Measurements from ENCODE around the gene PBRM1. TPM values are rescaled to one million over a fixed set of nuclear protein-coding genes. Genes with fewer than 3 reads are reported as not detected.
A peak's percentile ranks its signal among the peaks of the same experiment; 100 is the strongest.
"Not testable (repeated sequence)": the region's sequence is repeated elsewhere in the genome, so short reads cannot be mapped to it uniquely, and the experiment has no call there.

Gene PBRM1
- 10 to 100 TPM; 51.6 to 78.7 (median 74.0) TPM for total RNA-seq

DNA sequence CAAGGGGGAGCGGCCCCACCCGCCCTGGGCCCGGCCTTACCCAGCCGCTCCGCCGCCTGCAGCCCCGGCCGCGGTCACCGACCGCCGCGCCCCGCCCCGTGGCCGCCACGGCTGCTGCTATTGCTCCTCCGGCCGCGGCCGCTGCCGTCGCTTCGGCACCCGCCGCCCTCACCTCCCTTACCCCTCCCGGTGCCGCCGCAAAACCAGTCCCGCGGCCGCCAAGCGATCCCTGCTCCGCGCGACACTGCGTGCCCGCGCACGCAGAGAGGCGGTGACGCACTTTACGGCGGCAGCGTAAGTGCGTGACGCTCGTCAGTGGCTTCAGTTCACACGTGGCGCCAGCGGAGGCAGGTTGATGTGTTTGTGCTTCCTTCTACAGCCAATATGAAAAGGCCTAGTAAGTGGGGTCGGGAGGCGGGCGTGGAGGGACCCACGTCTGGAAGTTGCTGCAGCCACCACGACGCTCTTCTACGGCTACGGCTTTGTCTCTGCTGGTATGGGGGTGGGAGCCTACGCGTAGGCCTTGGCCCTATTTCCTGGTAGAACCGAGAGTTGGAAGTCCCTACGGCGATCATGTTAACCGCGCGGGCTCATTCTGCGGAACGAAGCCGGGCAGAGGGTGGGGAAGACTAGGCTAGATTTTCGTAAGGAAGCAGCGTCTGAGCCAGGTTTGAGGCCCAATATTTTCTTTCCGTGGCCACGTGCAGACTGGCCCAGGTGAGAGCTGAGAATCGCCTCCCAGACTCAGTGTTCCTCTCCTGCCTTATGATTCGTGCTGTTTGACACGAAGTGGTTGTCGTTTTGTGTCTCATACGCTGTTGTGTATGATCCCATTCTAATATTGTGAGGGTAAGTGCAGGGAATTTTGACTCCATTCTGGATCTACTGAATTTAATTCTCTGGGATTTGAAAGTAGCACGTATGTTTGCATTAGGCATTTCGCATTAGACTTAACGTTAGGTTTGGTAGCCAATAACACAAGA, at the start of gene PBRM1, which contains the start of gene GNL3:
PBRM1 (minus strand) TSS at position 205 of the 983 bp plus-strand sequence.
GNL3 (plus strand) TSS at position 324 of the 983 bp plus-strand sequence; CDS start at position 385, 61 bp downstream.
- 0 to 1% methylated on average over 48 to 76 of the region's 82 CpGs for WGBS, 2 donors
- peak within 1 kb of the TSS; percentile 67 for H3K4me3 ChIP-seq (ENCODE audit: low read depth, poor library complexity, severe bottlenecking)
- intact Hi-C loops (cut with DNase I; ENCODE audit: low total_unique reads): loop anchor here (2.0 to 10.0 kb wide), 2 partner anchors 51 to 231 kb away; partner anchors contain the start of genes NISCH and TNNC1
- TF ChIP-seq, protein P1, sequence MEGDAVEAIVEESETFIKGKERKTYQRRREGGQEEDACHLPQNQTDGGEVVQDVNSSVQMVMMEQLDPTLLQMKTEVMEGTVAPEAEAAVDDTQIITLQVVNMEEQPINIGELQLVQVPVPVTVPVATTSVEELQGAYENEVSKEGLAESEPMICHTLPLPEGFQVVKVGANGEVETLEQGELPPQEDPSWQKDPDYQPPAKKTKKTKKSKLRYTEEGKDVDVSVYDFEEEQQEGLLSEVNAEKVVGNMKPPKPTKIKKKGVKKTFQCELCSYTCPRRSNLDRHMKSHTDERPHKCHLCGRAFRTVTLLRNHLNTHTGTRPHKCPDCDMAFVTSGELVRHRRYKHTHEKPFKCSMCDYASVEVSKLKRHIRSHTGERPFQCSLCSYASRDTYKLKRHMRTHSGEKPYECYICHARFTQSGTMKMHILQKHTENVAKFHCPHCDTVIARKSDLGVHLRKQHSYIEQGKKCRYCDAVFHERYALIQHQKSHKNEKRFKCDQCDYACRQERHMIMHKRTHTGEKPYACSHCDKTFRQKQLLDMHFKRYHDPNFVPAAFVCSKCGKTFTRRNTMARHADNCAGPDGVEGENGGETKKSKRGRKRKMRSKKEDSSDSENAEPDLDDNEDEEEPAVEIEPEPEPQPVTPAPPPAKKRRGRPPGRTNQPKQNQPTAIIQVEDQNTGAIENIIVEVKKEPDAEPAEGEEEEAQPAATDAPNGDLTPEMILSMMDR (IDR thresholded peaks at IDR 0.05): no peak
- no peak for TF ChIP-seq POLR2A (IDR thresholded peaks at IDR 0.05)
- peak; percentile 91 to 98 for DNase-seq (ENCODE audit: low spot score in 2 of 2)

DNA sequence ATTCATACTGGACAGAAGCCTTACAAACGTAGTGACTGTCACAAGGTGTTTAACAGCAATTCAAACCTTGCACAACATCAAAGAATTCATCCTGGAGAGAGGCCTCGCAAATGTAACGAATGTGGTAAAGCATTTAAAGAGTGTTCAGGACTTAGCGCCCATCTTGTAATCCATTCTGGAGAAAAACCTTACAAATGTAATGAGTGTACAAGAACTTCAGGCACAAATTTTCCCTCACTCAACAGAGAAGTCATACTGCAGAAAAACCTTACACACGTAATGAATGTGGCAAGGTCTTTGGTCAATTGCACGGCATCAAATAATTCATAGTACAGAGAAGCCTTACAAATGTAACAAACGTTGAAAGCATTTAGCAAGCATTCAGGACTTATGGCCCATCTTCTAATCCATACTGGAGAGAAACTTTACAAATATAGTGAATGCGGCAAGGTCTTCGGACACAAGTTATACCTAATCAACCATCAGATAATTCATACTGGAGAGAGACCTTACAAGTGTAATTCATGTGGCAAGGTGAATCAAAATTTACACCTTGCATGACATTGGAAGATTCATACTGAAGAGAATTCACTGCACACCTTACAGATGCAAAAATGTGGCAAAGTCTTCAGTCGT, 47.7 kb upstream of the PBRM1 start:
- intact Hi-C loops (cut with DNase I; ENCODE audit: low total_unique reads): no loop called here
- DNase-seq (ENCODE audit: low spot score in 2 of 2): no peak
- no peak overlapping the region for H3K4me3 ChIP-seq (ENCODE audit: low read depth, poor library complexity, severe bottlenecking)
- TF ChIP-seq, protein P1 (IDR thresholded peaks at IDR 0.05): no peak
- no peak for TF ChIP-seq POLR2A (IDR thresholded peaks at IDR 0.05)
- 95 to 97% methylated on average over 10 of the region's 10 CpGs for WGBS, 2 donors

DNA sequence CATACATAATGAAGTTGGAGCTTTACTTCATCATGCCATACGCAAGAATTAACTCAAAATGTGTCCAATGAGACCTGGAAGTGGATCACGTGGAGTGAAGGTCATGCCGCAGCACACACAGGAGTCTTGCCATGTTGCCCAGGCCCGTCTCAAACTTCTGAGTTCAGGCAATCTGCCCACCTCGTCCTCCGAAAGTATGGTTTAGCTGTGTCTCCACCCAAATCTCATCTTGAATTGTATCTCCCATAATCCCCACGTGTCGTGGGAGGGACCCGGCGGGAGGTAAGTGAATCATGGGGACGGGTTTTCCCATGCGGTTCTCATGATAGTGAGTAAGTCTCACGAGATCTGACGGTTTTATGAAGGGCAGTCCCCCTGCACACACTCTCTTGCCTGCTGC, 45.9 kb upstream of the PBRM1 start:
- H3K4me3 ChIP-seq (ENCODE audit: low read depth, poor library complexity, severe bottlenecking): no peak overlapping the region
- whole genome bisulfite sequencing, 2 donors: 93 to 97% methylated on average over 14 of the region's 14 CpGs
- no peak for DNase-seq (ENCODE audit: low spot score in 2 of 2)
- intact Hi-C loops (cut with DNase I; ENCODE audit: low total_unique reads): no loop called here
- no peak for TF ChIP-seq POLR2A (IDR thresholded peaks at IDR 0.05)
- TF ChIP-seq, protein P1 (IDR thresholded peaks at IDR 0.05): no peak

DNA sequence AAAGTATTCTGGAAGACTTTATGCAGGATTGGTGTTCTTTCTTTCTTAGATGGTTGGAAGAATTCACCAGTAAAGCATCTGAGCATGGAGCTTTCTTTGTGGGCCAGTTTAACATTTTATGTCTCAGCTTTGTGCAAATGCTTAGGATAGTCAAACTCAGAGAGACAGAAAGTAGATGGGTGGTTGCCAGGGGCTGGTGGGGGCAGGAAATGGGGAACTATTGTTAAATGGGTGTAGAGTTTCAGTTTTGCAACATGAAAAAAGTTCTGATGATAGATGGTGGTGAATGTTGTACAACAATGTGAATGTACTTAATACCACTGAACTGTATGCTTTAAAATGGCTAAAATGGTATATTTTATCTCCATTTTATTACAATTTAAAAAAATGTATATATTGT, 45.0 kb upstream of the PBRM1 start:
- no peak for TF ChIP-seq POLR2A (IDR thresholded peaks at IDR 0.05)
- TF ChIP-seq, protein P1 (IDR thresholded peaks at IDR 0.05): no peak
- H3K4me3 ChIP-seq (ENCODE audit: low read depth, poor library complexity, severe bottlenecking): no peak overlapping the region
- DNase-seq (ENCODE audit: low spot score in 2 of 2): no peak
- intact Hi-C loops (cut with DNase I; ENCODE audit: low total_unique reads): no loop called here

DNA sequence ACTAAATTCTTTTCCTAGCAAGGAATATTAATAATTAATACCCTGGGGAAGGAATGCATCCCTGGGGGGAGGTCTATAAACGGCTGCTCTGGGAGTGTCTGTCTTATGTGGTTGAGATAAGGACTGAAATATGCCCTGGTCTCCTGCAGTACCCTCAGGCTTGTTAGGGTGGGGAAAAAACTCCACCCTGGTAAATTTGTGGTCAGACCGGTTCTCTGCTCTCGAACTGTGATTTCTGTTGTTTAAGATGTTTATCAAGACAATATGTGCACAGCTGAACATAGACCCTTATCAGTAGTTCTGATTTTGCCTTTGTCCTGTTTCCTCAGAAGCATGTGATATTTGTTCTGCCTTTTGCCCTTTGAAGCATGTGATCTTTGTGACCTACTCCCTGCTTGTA, 43.0 kb upstream of the PBRM1 start:
- intact Hi-C loops (cut with DNase I; ENCODE audit: low total_unique reads); H3K4me3 ChIP-seq (ENCODE audit: low read depth, poor library complexity, severe bottlenecking); DNase-seq (ENCODE audit: low spot score in 2 of 2): not testable (repeated sequence)
- 56 to 58% methylated on average over 3 of the region's 3 CpGs for WGBS, 2 donors

DNA sequence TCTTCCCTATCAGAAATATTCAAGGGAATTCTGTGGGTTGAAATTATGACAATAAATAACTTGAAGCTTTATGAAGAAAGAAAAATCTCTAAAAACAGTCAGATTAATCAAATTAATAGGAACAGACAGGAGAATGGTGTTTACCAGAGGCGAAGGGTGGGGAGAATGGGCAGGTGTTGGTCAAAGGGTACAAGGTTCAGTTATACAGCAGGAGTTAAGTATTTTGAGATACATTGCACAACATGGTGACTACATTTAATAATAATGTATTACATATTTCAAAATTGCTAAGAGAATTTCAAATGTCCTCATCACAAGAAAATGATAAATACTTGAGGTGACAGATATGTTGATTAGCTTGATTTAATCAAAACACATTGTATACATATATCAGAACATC, 38.8 kb upstream of the PBRM1 start:
- intact Hi-C loops (cut with DNase I; ENCODE audit: low total_unique reads): no loop called here
- DNase-seq (ENCODE audit: low spot score in 2 of 2): no peak
- no peak for TF ChIP-seq POLR2A (IDR thresholded peaks at IDR 0.05)
- TF ChIP-seq, protein P1 (IDR thresholded peaks at IDR 0.05): no peak
- 93 to 100% methylated on average over 1 of the region's 1 CpG for WGBS, 2 donors
- no peak overlapping the region for H3K4me3 ChIP-seq (ENCODE audit: low read depth, poor library complexity, severe bottlenecking)
